Activated CD4-positive, CD25-positive, alpha-beta regulatory T cell treated with anti-CD3 and anti-CD28 coated beads, Interleukin-2, amount 50 U/mL, for 16 hours (primary cell): ENCODE results near the gene OR51G2.
"Not testable (repeated sequence)": the region's sequence is repeated elsewhere in the genome, so short reads cannot be mapped to it uniquely, and the experiment has no call there.

Experiments used
- DNase-seq: peaks from one replicate; pipeline ENCODE4 v3.0.0-alpha.2; 2020; ENCODE audit warnings: low read depth, low spot score

OR51G2 gene

GRCh38 chr11:4919250-4919649 is at the start of gene OR51G2:
Gene OR51G2 (minus strand): TSS chr11:4919350. CDS start chr11:4915663, 3,687 bp downstream.
- no peak for DNase-seq

DNA sequence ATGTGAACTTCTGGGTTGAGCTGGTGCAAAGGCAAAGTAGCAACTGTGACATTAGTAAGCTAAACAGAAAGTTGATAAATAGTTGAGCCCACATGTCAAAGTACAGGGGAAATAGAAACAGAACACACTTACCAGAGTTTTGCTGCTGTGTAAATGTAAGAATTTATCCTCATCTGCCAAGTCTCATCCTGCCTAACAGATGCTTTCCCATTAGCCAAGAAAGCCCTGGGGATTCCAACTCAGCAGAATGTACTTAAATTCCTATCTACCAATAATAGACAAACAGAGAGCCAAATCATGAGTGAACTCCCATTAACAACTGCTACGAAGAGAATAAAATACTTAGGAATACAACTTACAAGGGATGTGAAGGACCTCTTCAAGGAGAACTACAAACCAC is 43.7 kb upstream of the OR51G2 start:
- DNase-seq: no peak

GRCh38 chr11:4960877-4961276 is 41.7 kb upstream of the OR51G2 start:
- no peak for DNase-seq

DNA sequence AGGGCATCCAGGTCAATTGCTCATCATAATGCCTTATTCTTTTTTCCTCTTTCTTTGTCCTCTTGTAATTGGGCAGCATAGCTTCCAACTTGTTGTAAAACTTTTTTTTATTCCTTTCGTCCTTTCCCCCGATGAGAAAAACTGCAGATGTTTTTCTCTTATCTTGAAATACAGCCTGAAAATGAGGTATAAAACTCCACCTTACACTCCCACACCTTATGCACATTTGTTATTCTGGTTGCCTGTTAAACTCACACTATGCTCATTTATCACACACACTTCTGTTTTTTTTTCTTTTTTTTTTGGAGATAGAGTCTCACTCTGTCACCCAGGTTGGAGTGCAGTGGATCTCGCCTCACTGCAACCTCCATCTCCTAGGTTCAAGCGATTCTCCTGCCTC is 38.2 kb upstream of the OR51G2 start:
- no peak for DNase-seq

GRCh38 chr11:4955613-4956012 is 36.5 kb upstream of the OR51G2 start, which contains the start of gene OR51A2:
Gene OR51A2 (minus strand): TSS chr11:4955713. CDS start chr11:4955713, 0 bp downstream.
- not testable (repeated sequence) for DNase-seq

DNA sequence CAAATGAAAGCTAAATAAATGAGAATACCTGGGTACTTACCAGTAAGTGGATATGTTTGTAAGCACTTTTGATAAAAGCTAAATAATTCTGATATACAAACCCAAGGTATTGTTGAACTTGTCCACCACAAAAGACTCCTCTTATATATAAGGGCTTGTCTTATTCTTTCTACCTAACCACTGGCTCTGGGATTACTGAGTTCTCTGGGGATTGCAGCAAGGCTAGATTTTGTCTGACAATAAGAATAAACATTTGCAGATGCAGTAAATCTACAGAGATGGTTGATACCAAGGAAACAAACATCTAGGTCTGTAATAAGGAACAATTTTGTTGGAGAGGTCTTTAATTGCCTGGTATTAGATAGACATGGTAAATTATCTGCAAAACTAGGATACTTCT is 28.4 kb upstream of the OR51G2 start, which contains the start of gene OR51A4:
Gene OR51A4, minus strand, starts transcription at position 101 of the 400 bp plus-strand sequence. CDS start 505 bp downstream, outside the sequence.
- DNase-seq: no peak

- DNase-seq: no peak
Observed at GRCh38 chr11:4936745-4937144, 17.6 kb upstream of the OR51G2 start.

- no peak for DNase-seq
Observed at GRCh38 chr11:4932751-4933150, 13.6 kb upstream of the OR51G2 start.

DNA sequence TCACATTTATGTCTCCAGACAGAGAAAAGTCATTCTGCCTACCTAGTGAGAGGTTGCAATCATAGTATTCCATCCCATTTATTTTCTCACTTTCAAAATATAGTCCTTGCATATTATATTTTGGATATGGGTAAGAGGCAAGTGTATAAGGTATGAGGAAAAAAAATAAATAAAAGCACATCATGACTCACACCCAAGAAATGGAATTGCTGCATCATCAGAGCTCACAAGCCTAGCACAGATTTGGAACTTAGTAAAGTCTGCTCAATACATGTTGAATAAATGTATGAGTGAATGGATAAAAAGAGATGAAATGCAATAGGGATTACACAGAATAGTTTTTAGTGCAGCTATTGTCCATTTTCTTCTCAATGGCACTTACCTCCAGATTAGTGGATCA is 7.5 kb upstream of the OR51G2 start:
- DNase-seq: no peak

DNA sequence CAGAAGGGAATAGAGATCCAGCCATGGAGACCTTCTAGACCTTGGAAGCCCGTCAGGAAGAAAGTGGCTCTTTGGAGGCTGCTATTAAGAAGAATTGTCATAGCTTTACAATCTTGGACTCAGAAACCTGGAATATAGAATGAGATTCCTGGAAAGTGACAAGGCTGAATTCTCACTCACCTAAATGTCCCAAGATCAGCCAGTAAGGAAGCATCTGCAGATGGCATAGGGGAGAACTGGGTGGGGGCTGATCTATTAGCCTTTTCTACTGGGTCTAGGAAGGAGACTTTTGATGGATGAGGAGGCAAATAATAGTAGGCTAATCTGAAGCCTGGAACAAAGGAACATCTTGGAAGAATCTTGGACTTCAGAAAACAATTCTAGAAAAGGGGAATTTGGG is 5.1 kb upstream of the OR51G2 start, which contains the start of gene OR51G1:
Gene OR51G1, minus strand, starts transcription at position 101 of the 400 bp plus-strand sequence. Its CDS starts 0 bp downstream, at position 101.
- DNase-seq: no peak

DNA sequence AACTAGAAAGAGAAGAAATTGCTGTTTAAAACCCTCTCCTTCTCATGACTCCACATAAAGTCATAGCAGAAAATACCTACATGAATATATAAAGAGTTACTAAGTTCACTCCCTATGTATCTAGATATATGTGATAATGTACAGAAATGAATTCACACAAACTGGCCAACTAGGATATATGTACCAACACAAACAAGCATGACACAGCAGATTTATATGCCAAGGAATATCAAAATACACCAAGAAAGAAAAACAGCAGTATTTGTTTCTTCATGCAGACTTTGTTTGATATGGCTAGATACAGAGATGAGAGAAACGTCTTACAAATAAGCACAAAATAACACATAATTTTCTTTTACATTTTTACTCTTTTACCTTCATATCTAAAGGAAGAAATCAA is 3.2 kb upstream of the OR51G2 start:
- no peak for DNase-seq

- DNase-seq: no peak
Observed at GRCh38 chr11:4921796-4922195, 2.6 kb upstream of the OR51G2 start.

- DNase-seq: no peak
Observed at GRCh38 chr11:4916581-4916980, 2.6 kb downstream of the OR51G2 start.

GRCh38 chr11:4903484-4903883 is 15.7 kb downstream of the OR51G2 start, which contains the start of gene OR51A7:
Gene OR51A7 (plus strand): TSS chr11:4903783. CDS start chr11:4907370, 3,587 bp downstream.
- DNase-seq: no peak

DNA sequence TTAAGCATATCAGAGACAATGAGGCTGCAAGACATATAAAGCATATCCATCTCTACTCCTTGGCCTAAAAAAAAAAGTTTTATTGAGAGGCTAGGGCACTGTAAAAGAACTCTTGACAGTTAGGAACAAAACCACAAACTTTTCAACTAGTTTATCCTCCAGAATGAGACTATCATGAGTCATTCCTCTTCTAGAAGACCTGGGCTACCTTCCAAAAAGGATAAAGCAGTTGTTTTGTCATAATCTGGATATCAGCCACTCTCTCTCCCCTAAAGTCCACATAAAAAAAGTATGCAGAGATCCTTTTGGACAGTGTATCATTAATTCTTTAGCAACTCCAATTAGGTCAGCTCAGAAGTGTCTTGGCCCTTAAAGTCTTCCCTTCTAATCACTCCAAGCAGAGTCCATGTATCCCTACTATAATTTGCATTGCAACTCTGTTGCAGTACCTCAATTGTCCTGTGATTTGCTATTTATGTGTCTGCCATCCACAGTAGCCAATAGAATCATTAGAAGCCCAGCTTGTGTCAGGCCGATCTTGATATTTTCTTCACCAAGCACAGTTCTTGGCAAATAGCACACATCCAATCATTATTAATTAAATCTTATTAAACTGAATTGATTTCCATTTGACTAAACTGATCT is 27.0 kb downstream of the OR51G2 start:
- no peak for DNase-seq

DNA sequence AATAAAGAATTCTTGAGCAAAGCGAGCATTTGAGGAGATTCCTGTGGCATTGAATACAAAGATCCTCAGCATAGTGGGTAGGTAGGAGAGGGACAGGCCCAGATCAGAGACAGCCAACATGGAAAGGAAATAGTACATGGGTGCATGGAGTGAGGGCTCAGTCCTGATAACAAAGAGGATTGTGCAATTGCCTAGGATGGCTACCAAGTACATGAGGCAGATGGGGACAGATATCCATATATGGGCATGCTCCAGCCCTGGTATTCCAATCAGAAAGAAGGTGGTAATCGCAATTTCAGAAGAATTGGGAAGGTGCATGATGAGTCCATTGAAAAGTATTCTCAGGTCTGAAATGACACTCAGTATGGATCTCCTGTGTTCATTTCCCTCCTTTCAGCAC is 28.9 kb downstream of the OR51G2 start:
- no peak for DNase-seq

GRCh38 chr11:4887591-4887990 is 31.6 kb downstream of the OR51G2 start:
- no peak for DNase-seq

DNA sequence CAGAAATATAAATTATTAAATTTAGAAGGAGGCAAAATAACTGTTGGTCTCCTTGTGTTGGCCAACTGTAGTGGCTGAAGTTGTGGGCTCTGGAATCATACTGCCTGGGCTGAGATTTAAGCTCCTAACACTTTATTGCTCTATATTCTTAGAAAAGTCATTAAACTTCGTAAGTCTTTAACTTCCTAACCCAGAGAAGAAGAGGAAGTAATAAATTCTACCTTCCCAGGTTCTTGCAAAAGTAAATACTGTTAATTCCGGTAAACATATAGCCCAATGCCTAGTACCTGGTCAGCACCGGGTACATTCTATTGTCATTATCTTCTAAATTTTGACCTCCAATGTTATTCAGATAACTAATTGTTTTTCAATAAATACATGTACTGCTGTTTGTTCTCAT is 33.0 kb downstream of the OR51G2 start:
- DNase-seq: no peak

GRCh38 chr11:4884361-4884760 is 34.8 kb downstream of the OR51G2 start:
- no peak for DNase-seq

- no peak for DNase-seq
Observed at GRCh38 chr11:4882543-4882942, 36.6 kb downstream of the OR51G2 start.

GRCh38 chr11:4881860-4882500 is 37.2 kb downstream of the OR51G2 start, which contains the start of gene OR51T1:
Gene OR51T1 (plus strand): TSS chr11:4881900. CDS start chr11:4881900, 0 bp downstream.
- no peak for DNase-seq

GRCh38 chr11:4881188-4881587 is 38.0 kb downstream of the OR51G2 start:
- no peak for DNase-seq

GRCh38 chr11:4865855-4866254 is 53.3 kb downstream of the OR51G2 start:
- DNase-seq: no peak
